ENCODE measurements around the gene ZNF469.
"Not testable (repeated sequence)": the region's sequence is repeated elsewhere in the genome, so short reads cannot be mapped to it uniquely, and the experiment has no call there.

The ZNF469 gene

DNA sequence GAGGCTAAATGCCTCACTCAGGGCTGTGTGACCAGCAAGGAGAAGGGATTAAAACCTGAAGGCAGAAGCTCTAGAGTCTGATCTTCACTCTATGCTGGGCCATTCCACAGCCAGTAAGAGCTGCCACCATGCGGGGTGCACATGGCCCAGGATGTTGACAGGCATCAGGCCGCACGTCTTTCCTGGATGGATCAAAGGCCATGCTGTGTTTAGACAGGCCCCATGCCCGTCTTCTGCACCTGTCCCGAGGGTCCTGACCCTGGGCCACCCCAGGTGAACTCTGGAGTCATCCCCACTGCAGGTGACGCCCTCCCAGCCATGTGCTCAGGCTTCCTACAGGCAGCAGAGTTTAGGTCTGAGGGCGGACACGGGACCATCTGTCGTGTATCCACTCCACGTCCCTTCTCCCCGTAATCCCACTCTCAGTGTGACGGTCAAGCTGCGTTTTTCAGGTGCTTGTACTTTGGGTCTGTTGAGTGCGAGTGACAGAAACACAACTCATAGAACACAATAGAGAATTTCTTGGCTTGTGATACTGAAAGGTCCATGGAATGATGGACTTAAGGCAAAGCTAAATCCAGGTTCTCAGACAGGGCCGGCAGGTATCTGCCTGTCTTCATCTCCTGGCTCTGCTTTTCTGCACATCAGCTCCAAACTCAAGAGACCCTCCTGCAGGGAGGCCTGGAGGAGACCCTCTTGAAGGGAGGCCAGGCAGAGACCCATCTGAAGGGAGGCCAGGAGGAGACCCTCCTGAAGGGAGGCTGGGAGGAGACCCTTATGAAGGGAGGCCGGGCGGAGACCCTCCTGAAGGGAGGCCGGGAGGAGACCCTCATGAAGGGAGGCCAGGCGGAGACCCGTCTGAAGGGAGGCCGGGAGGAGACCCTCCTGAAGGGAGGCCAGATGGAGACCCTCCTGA lies 13.2 kb downstream of the ZNF469 start:
- DNase-seq: no peak

- DNase-seq: no peak
Measured at GRCh38 chr16:88398170-88398873, 15.6 kb downstream of the ZNF469 start.

DNA sequence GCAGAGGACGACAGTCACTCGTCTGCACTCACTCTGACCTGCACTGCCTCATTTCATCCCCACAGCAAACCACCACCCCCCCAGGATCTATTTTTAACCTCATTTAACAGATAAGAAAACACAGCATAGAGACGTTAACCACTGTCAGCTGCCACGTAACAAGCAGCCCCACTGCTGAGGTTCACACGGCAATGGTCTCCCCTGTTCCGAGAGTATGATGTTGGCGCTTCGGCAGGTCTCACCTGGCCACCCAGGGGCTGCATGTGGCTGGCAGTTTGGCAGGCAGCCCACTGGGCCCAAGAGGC lies 16.1 kb downstream of the ZNF469 start:
- DNase-seq: no peak

- no peak for DNase-seq
Measured at GRCh38 chr16:88400186-88400585, 17.4 kb downstream of the ZNF469 start.

DNA sequence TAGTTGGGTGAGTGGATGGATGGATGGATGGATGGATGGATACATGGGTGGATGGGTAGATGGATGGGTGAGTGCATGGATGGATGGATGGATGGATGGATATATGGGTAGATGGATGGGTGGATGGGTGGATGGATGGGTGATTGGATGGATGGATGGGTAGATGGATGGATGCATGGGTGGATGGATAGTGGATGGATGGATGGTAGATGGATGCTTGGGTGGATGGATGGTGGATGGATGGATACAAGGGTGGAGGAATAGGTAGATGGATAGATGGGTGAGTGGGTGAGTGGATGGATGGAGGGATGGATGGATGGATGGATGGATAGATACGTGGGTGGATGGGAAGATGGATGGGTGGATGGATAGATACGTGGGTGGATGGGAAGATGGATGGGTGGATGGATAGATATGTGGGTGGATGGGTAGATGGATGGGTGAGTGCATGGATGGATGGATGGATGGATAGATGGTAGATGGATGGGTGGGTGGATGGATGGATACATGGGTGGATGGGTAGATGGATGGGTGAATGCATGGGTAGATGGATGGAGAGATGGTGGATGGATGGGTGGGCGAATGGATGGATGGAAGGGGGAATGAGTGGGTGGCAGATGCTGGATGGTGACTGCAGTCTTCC lies 19.0 kb downstream of the ZNF469 start:
- DNase-seq: no peak

GRCh38 chr16:88402551-88403240 lies 19.9 kb downstream of the ZNF469 start:
- no peak for DNase-seq

DNA sequence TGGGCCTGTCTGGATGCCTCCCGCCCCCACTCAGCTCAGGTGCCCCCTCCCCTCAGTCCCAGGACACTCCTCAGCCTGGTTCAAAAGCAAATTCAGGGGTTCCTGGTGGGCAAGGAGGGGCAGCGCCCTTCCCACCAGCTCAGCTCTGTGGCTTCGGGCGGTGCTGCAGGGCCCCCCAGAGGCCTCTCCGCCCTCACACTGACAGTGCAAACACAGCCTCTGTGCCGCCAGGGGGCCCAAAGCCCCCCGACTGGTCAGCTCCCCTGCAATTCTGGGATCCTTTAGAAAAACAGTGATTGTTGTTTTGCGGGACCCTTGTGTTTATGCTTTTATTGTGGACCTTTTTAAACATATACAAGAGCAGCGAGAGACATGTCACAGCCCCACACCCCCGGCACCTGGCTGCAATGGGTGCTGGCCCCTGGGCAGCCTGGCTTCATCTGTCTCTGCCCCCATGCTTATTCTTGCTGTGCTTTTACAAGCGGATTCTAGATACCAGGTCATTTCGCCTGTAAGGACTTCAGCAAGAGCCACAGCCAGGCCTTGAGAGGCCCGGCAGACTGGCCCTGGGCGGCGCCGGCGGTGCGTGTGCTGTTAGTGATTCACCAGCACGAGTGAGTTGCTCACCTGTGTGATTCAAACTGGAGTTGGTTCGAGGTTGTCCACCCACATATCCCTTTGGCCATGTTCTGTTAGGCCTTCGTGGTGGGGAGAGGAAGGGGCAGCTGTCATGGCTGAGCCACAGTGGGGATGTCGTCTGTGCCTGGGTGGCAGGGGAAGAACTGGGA lies 21.2 kb downstream of the ZNF469 start:
- no peak for DNase-seq

- no peak for DNase-seq
Measured at GRCh38 chr16:88404769-88405168, 22.0 kb downstream of the ZNF469 start.

DNA sequence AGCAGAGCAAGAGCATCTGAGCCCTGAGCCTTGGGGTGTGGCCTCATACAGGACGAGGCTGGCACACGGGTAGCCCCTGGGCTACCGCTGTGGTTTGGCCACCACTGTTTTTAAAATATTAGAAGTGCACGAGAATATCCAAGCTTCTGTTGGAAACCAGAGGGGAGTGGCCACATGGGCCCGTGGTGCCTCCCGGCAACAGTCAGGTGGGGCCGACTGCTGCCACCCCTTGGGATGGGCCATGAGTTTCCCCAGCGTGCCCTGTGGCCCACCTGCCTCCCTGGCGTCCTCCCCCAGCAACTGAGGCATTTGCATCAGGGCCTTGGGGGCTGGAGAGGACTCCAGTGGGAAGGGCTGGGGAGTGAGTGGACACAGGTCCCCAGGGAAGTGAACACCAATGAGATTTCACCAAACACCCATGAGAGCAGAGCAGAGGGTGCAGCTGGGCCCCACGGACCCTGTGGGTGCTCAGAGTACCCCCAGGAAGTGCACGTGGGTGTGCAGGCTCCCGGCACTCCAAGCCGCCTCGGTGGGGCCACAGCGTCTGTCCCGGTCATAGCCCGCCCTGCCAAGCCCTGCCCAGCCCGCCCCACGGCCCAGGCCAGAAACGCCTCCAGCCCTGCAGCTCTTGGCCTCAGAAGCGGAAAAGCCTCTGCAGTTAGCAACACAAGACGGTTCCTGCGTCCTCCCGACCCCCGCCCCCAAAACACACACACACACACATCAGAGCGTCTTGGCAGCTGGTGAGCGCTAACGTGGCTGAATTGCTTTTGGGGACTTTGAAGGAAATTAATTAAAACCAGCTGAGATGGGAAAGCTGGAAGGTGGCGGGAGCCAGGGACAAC lies 22.7 kb downstream of the ZNF469 start:
- no peak for DNase-seq

DNA sequence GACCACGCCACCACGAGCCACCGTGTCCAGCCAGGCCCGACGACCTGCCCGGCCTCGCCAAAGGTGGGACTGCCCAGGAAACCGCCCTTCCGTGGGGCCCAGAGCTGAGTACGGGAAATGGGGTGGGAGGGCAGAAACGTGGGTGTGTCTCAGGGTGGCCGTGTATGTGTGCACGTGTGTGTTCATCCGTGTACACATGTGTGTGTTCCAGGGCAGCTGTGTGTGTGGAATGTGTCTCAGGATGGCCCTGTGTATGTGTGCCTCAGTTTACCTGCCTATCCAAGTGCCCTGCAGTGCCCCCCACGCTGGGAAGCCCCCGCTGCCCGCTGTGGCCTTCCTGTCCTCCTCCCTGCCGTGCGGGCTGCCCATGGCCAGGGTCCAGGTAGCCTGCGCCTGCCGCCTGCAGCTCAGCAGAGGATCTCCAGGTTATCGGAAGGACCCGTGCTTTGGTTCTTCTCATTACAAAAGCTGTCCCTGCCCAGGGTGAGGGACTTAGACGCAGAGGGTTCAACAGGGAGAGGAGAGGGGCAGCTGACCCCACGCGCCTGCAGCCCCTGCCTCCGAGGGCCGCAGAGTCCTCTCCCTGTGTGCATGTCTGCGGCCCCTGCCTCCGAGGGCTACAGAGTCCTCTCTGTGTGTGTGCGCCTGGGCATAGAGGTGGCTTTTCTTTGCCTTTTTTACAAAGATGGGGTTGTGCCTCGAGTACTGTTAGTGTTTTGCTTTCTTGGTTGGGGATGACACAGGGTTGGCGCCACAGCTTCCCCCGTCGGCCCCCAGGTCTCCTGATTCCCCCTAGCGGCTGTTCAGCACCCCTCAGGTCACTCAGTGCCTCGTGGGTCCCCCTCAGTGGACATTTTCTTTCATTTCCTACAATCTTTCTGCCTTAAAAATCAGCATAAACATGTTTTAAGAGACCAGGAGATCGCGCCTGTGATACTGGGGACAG lies 23.6 kb downstream of the ZNF469 start:
- DNase-seq: no peak

- DNase-seq: no peak
Measured at GRCh38 chr16:88407042-88407420, 24.3 kb downstream of the ZNF469 start.

DNA sequence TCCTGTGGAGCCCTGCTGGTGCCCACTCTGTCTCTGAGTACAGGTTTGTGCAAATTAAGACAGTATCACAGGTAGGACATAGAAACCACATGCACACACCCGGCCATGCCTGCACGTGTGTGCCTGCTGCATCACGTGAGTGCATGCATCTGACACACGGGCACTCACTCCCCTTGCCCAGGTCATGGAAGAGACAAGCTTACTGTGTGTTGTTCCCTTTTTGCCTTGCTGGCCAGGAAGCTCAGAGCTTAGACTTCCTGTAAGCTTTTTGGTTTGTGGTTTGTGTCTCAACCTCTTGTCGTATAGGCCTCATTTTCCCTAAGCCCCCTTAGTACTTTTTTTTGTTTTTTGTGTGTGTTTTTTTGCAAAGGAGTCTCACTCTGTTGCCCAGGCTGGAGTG lies 25.0 kb downstream of the ZNF469 start:
- DNase-seq: no peak

- no peak for DNase-seq
Measured at GRCh38 chr16:88408561-88409142, 25.9 kb downstream of the ZNF469 start.

DNA sequence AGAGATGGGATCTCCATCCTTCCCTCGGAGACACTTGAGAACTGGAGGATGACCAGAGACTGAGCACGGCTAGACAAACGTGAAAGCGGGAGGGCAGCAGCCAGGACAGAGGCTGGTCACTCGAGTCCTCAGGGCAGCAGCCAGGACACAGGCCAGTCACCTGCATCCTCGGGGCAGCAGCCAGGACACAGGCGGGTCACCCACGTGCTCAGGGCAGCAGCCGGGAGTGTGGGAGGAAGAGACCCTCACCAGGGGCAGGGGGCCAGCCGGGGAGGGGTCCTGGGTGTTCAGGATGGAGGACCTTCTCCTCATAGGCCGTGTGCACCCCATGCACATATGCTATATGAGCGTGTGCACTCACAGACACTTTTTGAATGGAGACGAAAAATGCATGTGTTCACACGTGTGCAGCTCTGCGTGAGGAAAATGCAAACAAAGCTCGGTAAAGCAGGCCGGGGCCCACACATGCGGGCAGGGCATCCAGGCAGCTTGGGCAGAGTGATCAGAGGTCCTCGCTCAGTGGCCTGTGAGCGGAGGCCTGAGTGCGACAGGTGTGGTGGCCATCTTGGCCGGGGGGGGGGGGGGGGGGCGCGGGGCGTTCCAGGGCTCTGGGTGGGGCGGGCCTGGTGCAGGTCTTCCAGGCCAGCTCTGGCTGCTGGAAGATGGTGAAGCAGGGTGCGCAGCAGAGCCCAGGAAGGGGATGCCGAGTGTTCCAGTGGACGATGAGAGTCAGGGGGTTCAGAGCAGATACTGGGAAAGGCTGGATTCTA lies 26.7 kb downstream of the ZNF469 start:
- DNase-seq: no peak

GRCh38 chr16:88410297-88410968 lies 27.7 kb downstream of the ZNF469 start:
- DNase-seq: not testable (repeated sequence)

- DNase-seq: no peak
Measured at GRCh38 chr16:88411951-88412576, 29.3 kb downstream of the ZNF469 start.

- no peak for DNase-seq
Measured at GRCh38 chr16:88412766-88413165, 30.0 kb downstream of the ZNF469 start.

DNA sequence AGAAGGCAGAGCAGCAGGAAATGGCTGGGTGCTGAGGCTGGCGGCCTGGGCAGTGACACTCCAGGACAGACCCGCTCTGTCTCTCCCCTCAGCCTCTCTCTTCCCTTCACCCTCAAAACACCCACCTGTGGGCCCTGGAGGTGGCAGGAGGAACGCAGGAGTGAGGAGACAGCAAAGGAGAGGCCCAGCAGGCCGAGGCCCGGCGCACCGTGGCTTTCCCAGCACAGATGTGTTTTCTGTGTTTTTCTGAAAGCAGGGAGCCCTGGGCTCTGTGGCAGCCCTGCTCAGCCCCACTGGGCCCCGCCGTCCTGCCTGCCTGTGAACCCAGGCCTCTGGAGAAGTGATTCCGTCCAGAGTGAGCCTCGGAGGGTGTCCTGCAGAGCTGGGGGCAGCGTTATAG lies 30.5 kb downstream of the ZNF469 start:
- no peak for DNase-seq

Data from NCI-H2029 (cell line).